Trophoblast cell (in vitro differentiated cells and primary cell): ENCODE data around the gene KLK10.

Experiments
- DNase-seq, 2 donors: peaks; one replicate each; pipeline ENCODE4 v3.0.0-alpha.2; 2016
- H2AFZ ChIP-seq: 2 replicates; pipeline ENCODE4 v1.6.1; 2013; ENCODE audit warnings: low read length, moderate library complexity, mild to moderate bottlenecking; ENCODE audit not compliant: insufficient read depth, poor library complexity
- H2AK5ac ChIP-seq: 2 replicates; pipeline ENCODE4 v1.6.1; 2013; ENCODE audit warnings: mild to moderate bottlenecking, low read length
- H2BK120ac ChIP-seq: 2 replicates; pipeline ENCODE4 v1.6.1; 2013; ENCODE audit warnings: low read length, mild to moderate bottlenecking, moderate library complexity; ENCODE audit not compliant: insufficient read depth, poor library complexity
- H2BK12ac ChIP-seq: 2 replicates; pipeline ENCODE4 v1.6.1; 2013; ENCODE audit warnings: mild to moderate bottlenecking, low read length, moderate library complexity
- H2BK5ac ChIP-seq: 2 replicates; pipeline ENCODE4 v1.6.1; 2013; ENCODE audit warnings: low read length, low read depth, moderate library complexity, mild to moderate bottlenecking; ENCODE audit not compliant: poor library complexity
- H3K14ac ChIP-seq: 2 replicates; pipeline ENCODE4 v1.6.1; 2013; ENCODE audit warnings: mild to moderate bottlenecking, low read length
- H3K18ac ChIP-seq: 2 replicates; pipeline ENCODE4 v1.6.1; 2013; ENCODE audit warnings: mild to moderate bottlenecking, low read length
- H3K23ac ChIP-seq: 2 replicates; pipeline ENCODE4 v1.6.1; 2013; ENCODE audit warnings: low read length
- H3K27ac ChIP-seq: 2 replicates; pipeline ENCODE4 v1.5.1; 2013; ENCODE audit warnings: low read depth, mild to moderate bottlenecking, inconsistent platforms, low read length, moderate library complexity
- H3K27me3 ChIP-seq: 2 replicates; pipeline ENCODE4 v1.6.1; 2013; ENCODE audit warnings: inconsistent platforms, mild to moderate bottlenecking, low read length, moderate library complexity; ENCODE audit not compliant: insufficient read depth
- H3K36me3 ChIP-seq, 2 experiments: 1 replicate in 1 of 2; 2 replicates in 1 of 2; pipeline ENCODE4 v1.6.1; 2013; ENCODE audit warnings: low read length in 2 of 2, mild to moderate bottlenecking in 2 of 2, moderate library complexity in 1 of 2; ENCODE audit not compliant: insufficient read depth in 2 of 2, control insufficient read depth in 1 of 2
- H3K4ac ChIP-seq: 2 replicates; pipeline ENCODE4 v1.6.1; 2013; ENCODE audit warnings: low read depth, mild to moderate bottlenecking, low read length, moderate library complexity
- H3K4me1 ChIP-seq, 2 experiments: 1 replicate in 1 of 2; 2 replicates in 1 of 2; pipeline ENCODE4 v1.6.1; 2013; ENCODE audit warnings: low read length in 2 of 2, mild to moderate bottlenecking in 2 of 2, moderate library complexity in 1 of 2; ENCODE audit not compliant: insufficient read depth in 2 of 2, control insufficient read depth in 1 of 2
- H3K4me2 ChIP-seq: 2 replicates; pipeline ENCODE4 v1.6.1; 2013; ENCODE audit warnings: inconsistent platforms, mild to moderate bottlenecking, low read length, moderate library complexity
- H3K4me3 ChIP-seq: 2 replicates; pipeline ENCODE4 v1.5.1; 2013; ENCODE audit warnings: mild to moderate bottlenecking, low read depth, low read length, inconsistent platforms
- H3K79me1 ChIP-seq: one replicate; pipeline ENCODE4 v1.6.1; 2013; ENCODE audit warnings: low read length
- H3K79me2 ChIP-seq: 2 replicates; pipeline ENCODE4 v1.6.1; 2013; ENCODE audit warnings: low read length, mild to moderate bottlenecking; ENCODE audit not compliant: control insufficient read depth, insufficient read depth, poor library complexity
- H3K9ac ChIP-seq: 2 replicates; pipeline ENCODE4 v1.6.1; 2013; ENCODE audit warnings: mild to moderate bottlenecking, low read length
- H3K9me3 ChIP-seq: 2 replicates; pipeline ENCODE4 v1.6.1; 2013; ENCODE audit warnings: low read depth, mild to moderate bottlenecking, control low read depth, inconsistent platforms, low read length; ENCODE audit not compliant: insufficient read depth
- H4K12ac ChIP-seq: 2 replicates; pipeline ENCODE4 v1.6.1; 2013; ENCODE audit warnings: low read depth, mild to moderate bottlenecking, low read length, moderate library complexity
- H4K8ac ChIP-seq: 2 replicates; pipeline ENCODE4 v1.6.1; 2013; ENCODE audit warnings: low read depth, mild to moderate bottlenecking, low read length, moderate library complexity
- H4K91ac ChIP-seq: one replicate; pipeline ENCODE4 v1.6.1; 2013; ENCODE audit warnings: low read depth, mild to moderate bottlenecking, low read length, moderate library complexity
- WGBS: extraction: QIAGEN DNeasy Blood & Tissue Kit; methylation state at CpG from one replicate; pipeline ENCODE4 v1.1.7; 2013; ENCODE audit warnings: missing lambda C conversion rate; ENCODE audit not compliant: insufficient read length, insufficient coverage; ENCODE audit errors: extremely low coverage; 5-methylcytosine and 5-hydroxymethylcytosine counted together

Gene KLK10

GRCh38 chr19:51026554-51026831, 7.0 kb upstream of the KLK10 start, which contains the start of gene KLK11:
Gene KLK11 (minus strand): TSS chr19:51026616. CDS start chr19:51025631, 985 bp downstream.
- no peak for DNase-seq
- H3K79me2 ChIP-seq = no peaks in the 10 kb centered on the region
- H3K27me3 ChIP-seq = no peaks in the 10 kb centered on the region
- H3K4me3 ChIP-seq = no peak within 1 kb of the TSS
- peak within 1 kb of the TSS; percentile 29 for H3K9ac ChIP-seq
- whole genome bisulfite sequencing = no CpG with 5 or more reads among the region's 11 CpGs
- H4K12ac ChIP-seq = no peak within 1 kb of the TSS
- no peak within 1 kb of the TSS for H3K14ac ChIP-seq
- no peak within 1 kb of the TSS for H3K4ac ChIP-seq
- no peak within 1 kb of the TSS for H3K27ac ChIP-seq
- no peaks in the 10 kb centered on the region for H3K79me1 ChIP-seq
- no peaks in the 10 kb centered on the region for H3K9me3 ChIP-seq
- no peaks in the 10 kb centered on the region for H3K4me1 ChIP-seq
- no peak within 1 kb of the TSS for H2AK5ac ChIP-seq
- H4K91ac ChIP-seq = no peak within 1 kb of the TSS
- H3K36me3 ChIP-seq = no peaks in the 10 kb centered on the region
- no peak within 1 kb of the TSS for H4K8ac ChIP-seq
- no peak within 1 kb of the TSS for H2BK12ac ChIP-seq
- no peak within 1 kb of the TSS for H2BK5ac ChIP-seq
- no peak within 1 kb of the TSS for H2AFZ ChIP-seq
- H3K23ac ChIP-seq = no peak within 1 kb of the TSS
- H3K4me2 ChIP-seq = no peak within 1 kb of the TSS
- H3K18ac ChIP-seq = no peak within 1 kb of the TSS
- no peak within 1 kb of the TSS for H2BK120ac ChIP-seq

- Histone ChIP-seq H3K27ac (no peak overlapping the region), H3K4me1 (no peaks in the 10 kb centered on the region), H4K8ac (no peak overlapping the region), H2BK12ac (no peak overlapping the region), H3K79me2 (no peaks in the 10 kb centered on the region), H4K91ac (no peak overlapping the region), H3K79me1 (no peaks in the 10 kb centered on the region), H3K14ac (no peak overlapping the region), H3K4ac (no peak overlapping the region), H2BK5ac (no peak overlapping the region), H3K4me2 (no peak overlapping the region), H4K12ac (no peak overlapping the region), H3K36me3 (no peaks in the 10 kb centered on the region), H3K27me3 (no peaks in the 10 kb centered on the region), H3K18ac (no peak overlapping the region), H2BK120ac (no peak overlapping the region), H2AK5ac (no peak overlapping the region), H3K23ac (no peak overlapping the region), H3K4me3 (no peak overlapping the region), H2AFZ (no peak overlapping the region), H3K9ac (no peak overlapping the region), H3K9me3 (no peaks in the 10 kb centered on the region)
- no CpG with 5 or more reads among the region's 18 CpGs for WGBS
- no peak for DNase-seq
Measured at GRCh38 chr19:51025809-51026553, 6.5 kb upstream of the KLK10 start.

- H4K12ac ChIP-seq = no peak overlapping the region
- H2AFZ ChIP-seq = no peak overlapping the region
- WGBS = no CpG with 5 or more reads among the region's 6 CpGs
- no peaks in the 10 kb centered on the region for H3K79me2 ChIP-seq
- H3K27ac ChIP-seq = no peak overlapping the region
- no peak overlapping the region for H3K4me3 ChIP-seq
- no peak overlapping the region for H3K4ac ChIP-seq
- no peak overlapping the region for H4K91ac ChIP-seq
- no peaks in the 10 kb centered on the region for H3K36me3 ChIP-seq
- H3K9ac ChIP-seq = no peak overlapping the region
- H2BK5ac ChIP-seq = no peak overlapping the region
- no peak overlapping the region for H4K8ac ChIP-seq
- no peak overlapping the region for H2BK120ac ChIP-seq
- no peak overlapping the region for H2BK12ac ChIP-seq
- no peak for DNase-seq
- no peak overlapping the region for H3K23ac ChIP-seq
- no peak overlapping the region for H3K4me2 ChIP-seq
- no peaks in the 10 kb centered on the region for H3K27me3 ChIP-seq
- H3K9me3 ChIP-seq = no peaks in the 10 kb centered on the region
- no peaks in the 10 kb centered on the region for H3K79me1 ChIP-seq
- H2AK5ac ChIP-seq = no peak overlapping the region
- no peak overlapping the region for H3K18ac ChIP-seq
- no peaks in the 10 kb centered on the region for H3K4me1 ChIP-seq
- no peak overlapping the region for H3K14ac ChIP-seq
Measured at GRCh38 chr19:51025401-51025800, 5.9 kb upstream of the KLK10 start.

GRCh38 chr19:51024924-51025323, 5.4 kb upstream of the KLK10 start:
- Histone ChIP-seq H4K12ac (no peak overlapping the region), H4K91ac (no peak overlapping the region), H3K23ac (no peak overlapping the region), H3K36me3 (no peaks in the 10 kb centered on the region), H2BK12ac (no peak overlapping the region), H3K79me2 (no peaks in the 10 kb centered on the region), H3K27me3 (peaks cover 3% of the 10 kb centered on the region), H3K18ac (no peak overlapping the region), H3K79me1 (no peaks in the 10 kb centered on the region), H3K4me2 (no peak overlapping the region), H3K9me3 (no peaks in the 10 kb centered on the region), H3K27ac (no peak overlapping the region), H3K4me3 (no peak overlapping the region), H2BK5ac (no peak overlapping the region), H4K8ac (no peak overlapping the region), H3K4me1 (no peaks in the 10 kb centered on the region), H2AFZ (no peak overlapping the region), H2AK5ac (no peak overlapping the region), H3K14ac (no peak overlapping the region), H3K4ac (no peak overlapping the region), H3K9ac (no peak overlapping the region), H2BK120ac (no peak overlapping the region)
- no CpG with 5 or more reads among the region's 5 CpGs for WGBS
- DNase-seq = no peak
